Left ventricle myocardium inferior (tissue), 1 donor: Measurements from ENCODE around the gene TFIP11. TPM values are rescaled to one million over a fixed set of nuclear protein-coding genes. Genes with fewer than 3 reads are reported as not detected.
A peak's percentile ranks its signal among the peaks of the same experiment; 100 is the strongest.

Source experiments
- DNase-seq: peaks from one replicate; pipeline ENCODE4 v3.0.0-alpha.2; 2020
- H3K27ac ChIP-seq: fragments of 200-600 bp; replicated peaks from 2 replicates; pipeline ENCODE4 v1.8.0; 2021
- H3K27me3 ChIP-seq: fragments of 200-600 bp; 2 replicates; pipeline ENCODE4 v1.8.0; 2021; ENCODE audit warnings: low read depth
- H3K36me3 ChIP-seq: fragments of 200-600 bp; 2 replicates; pipeline ENCODE4 v1.8.0; 2021
- H3K4me1 ChIP-seq: fragments of 200-600 bp; 2 replicates; pipeline ENCODE4 v1.8.0; 2021
- H3K4me3 ChIP-seq: fragments of 200-600 bp; 2 replicates; pipeline ENCODE4 v1.8.0; 2021; ENCODE audit warnings: mild to moderate bottlenecking, moderate library complexity
- H3K9me3 ChIP-seq: fragments of 200-600 bp; replicated peaks from 2 replicates; pipeline ENCODE4 v1.8.0; 2021
- intact Hi-C: fragments of 100-400 bp; cut with micrococcal nuclease; formaldehyde crosslinking; loops from one replicate; pipeline ENCODE4 v1.11.0; 2022
- total RNA-seq: library from RNA; stranded (reverse); fragmentation: NEBNext Ultra II Directional; extraction: Animal tissue kit (Norgen Biotek cat#: 25700); gene quantifications from one replicate; pipeline ENCODE4 v1.2.1, GENCODE V29; 2021
- TF ChIP-seq, protein P1 (sequence below): fragments of 200-600 bp; IDR thresholded peaks from 2 replicates; pipeline ENCODE4 v1.8.0; 2021; ENCODE audit warnings: antibody characterized with exemption, mild to moderate bottlenecking, borderline replicate concordance
- donor health status: DM: no; HTN: yes; CAD: no; lungs with severe emphysema.

Gene TFIP11
- total RNA-seq, 1 donor from 2014 or later = 25.7 TPM

GRCh38 chr22:26550498-26551033 is 38.3 kb upstream of the TFIP11 start:
- Histone ChIP-seq H3K4me1 (peaks cover 92% of the 10 kb centered on the region), H3K27ac (peak overlapping the region; percentile 89), H3K9me3 (no peaks in the 10 kb centered on the region), H3K4me3 (peak overlapping the region; percentile 14), H3K27me3 (no peaks in the 10 kb centered on the region), H3K36me3 (no peaks in the 10 kb centered on the region)
- TF ChIP-seq, protein P1, sequence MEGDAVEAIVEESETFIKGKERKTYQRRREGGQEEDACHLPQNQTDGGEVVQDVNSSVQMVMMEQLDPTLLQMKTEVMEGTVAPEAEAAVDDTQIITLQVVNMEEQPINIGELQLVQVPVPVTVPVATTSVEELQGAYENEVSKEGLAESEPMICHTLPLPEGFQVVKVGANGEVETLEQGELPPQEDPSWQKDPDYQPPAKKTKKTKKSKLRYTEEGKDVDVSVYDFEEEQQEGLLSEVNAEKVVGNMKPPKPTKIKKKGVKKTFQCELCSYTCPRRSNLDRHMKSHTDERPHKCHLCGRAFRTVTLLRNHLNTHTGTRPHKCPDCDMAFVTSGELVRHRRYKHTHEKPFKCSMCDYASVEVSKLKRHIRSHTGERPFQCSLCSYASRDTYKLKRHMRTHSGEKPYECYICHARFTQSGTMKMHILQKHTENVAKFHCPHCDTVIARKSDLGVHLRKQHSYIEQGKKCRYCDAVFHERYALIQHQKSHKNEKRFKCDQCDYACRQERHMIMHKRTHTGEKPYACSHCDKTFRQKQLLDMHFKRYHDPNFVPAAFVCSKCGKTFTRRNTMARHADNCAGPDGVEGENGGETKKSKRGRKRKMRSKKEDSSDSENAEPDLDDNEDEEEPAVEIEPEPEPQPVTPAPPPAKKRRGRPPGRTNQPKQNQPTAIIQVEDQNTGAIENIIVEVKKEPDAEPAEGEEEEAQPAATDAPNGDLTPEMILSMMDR = no peak
- peak; percentile 74 for DNase-seq
- intact Hi-C loops = no loop called here

DNA sequence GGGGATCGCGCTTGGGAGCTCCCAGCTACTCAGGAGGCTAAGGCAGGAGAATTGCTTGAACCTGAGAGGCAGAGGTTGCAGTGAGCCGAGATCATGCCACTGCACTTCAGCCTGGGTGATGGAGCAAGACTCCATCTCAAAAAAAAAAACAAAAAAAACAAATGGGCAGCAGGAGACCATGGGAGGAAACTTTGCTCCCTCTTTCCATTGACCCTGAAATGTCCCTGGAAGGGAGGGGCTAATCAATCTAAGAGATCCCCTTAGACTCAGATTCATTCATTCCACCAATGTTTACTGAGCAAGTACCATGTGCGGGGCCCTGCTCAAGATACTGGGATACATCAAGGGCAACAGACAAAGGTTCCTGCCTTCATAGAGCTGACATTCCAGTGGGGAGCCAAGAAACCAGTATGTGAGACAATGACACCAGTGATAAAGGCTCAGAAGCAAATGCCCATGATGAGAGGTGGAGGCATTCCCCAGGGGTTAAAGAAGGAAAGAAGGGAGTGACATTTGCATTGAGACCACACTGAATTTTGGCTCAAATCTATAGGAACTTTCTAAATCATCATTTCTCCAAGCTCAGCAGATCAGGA is 37.7 kb upstream of the TFIP11 start:
- Histone ChIP-seq H3K4me3 (peak overlapping the region; percentile 14), H3K27me3 (no peaks in the 10 kb centered on the region), H3K4me1 (peaks cover 92% of the 10 kb centered on the region), H3K36me3 (no peaks in the 10 kb centered on the region), H3K27ac (peak overlapping the region; percentile 89), H3K9me3 (no peaks in the 10 kb centered on the region)
- DNase-seq = no peak
- TF ChIP-seq, protein P1 = no peak
- intact Hi-C loops = no loop called here

- TF ChIP-seq, protein P1 = no peak
- intact Hi-C loops = no loop called here
- H3K27ac ChIP-seq = peak overlapping the region; percentile 89
- H3K36me3 ChIP-seq = no peaks in the 10 kb centered on the region
- no peaks in the 10 kb centered on the region for H3K9me3 ChIP-seq
- no peak for DNase-seq
- H3K27me3 ChIP-seq = no peaks in the 10 kb centered on the region
- H3K4me1 ChIP-seq = peaks cover 92% of the 10 kb centered on the region
- H3K4me3 ChIP-seq = no peak overlapping the region
These were observed 36.7 kb upstream of the TFIP11 start for GRCh38 chr22:26548984-26549383.

DNA sequence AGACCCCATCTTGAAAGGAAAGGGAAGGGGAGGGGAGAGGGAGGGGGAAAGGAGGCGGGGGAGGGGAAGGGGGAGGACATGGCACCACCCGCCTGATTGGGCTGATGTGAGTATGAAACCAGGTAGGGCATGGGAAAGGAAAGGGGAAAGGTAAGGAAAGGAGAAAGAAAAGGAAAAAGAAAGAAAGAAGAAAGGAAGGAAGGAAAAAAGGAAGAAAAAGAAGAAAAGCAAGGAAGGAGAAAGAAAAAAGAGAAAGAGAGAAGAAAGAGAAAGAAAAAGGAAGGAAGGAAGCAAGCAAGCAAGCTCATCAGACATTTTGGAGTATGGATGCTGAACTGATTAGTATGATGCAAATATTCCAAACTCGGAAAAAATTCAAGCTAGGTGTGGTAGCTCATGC is 36.0 kb upstream of the TFIP11 start:
- H3K9me3 ChIP-seq = no peaks in the 10 kb centered on the region
- DNase-seq = no peak
- TF ChIP-seq, protein P1 = no peak
- peaks cover 92% of the 10 kb centered on the region for H3K4me1 ChIP-seq
- intact Hi-C loops = no loop called here
- no peak overlapping the region for H3K4me3 ChIP-seq
- no peaks in the 10 kb centered on the region for H3K27me3 ChIP-seq
- peak overlapping the region; percentile 89 for H3K27ac ChIP-seq
- no peaks in the 10 kb centered on the region for H3K36me3 ChIP-seq

- Histone ChIP-seq H3K4me3 (no peak overlapping the region), H3K27me3 (no peaks in the 10 kb centered on the region), H3K27ac (peak overlapping the region; percentile 89), H3K4me1 (peaks cover 92% of the 10 kb centered on the region), H3K9me3 (no peaks in the 10 kb centered on the region), H3K36me3 (no peaks in the 10 kb centered on the region)
- TF ChIP-seq, protein P1 = no peak
- no peak for DNase-seq
- intact Hi-C loops = no loop called here
These were observed 35.6 kb upstream of the TFIP11 start for GRCh38 chr22:26547837-26548236.
